Motor neuron (in vitro differentiated cells): Measurements from ENCODE around the gene KATNA1. TPM values are rescaled to one million over a fixed set of nuclear protein-coding genes. Genes with fewer than 3 reads are reported as not detected.
"Not testable (repeated sequence)": the region's sequence is repeated elsewhere in the genome, so short reads cannot be mapped to it uniquely, and the experiment has no call there.

ENCODE experiments used
- ATAC-seq, 8 experiments: fragments of 200-7000 bp; cut with Tn5 transposase; replicated peaks in 6 of 8; 2 replicates each; pipeline ENCODE4 v1.8.0; 2021; ENCODE audit warnings: mild to moderate bottlenecking in 8 of 8, moderate library complexity in 8 of 8
- H3K27ac ChIP-seq, 2 donors: fragments of 250-450 bp; sonication (Bioruptor Pico); 2 replicates each; pipeline ENCODE4 v1.9.0; 2021; ENCODE audit warnings: antibody characterized with exemption in 2 of 2, mild to moderate bottlenecking in 2 of 2, moderate library complexity in 1 of 2
- H3K4me1 ChIP-seq, 2 donors: fragments of 250-450 bp; sonication (Bioruptor Pico); replicated peaks in 1 of 2; 2 replicates each; pipeline ENCODE4 v1.6.1; 2021; ENCODE audit warnings: antibody characterized with exemption in 2 of 2, mild to moderate bottlenecking in 2 of 2, moderate library complexity in 1 of 2
- H3K4me3 ChIP-seq, 5 donors: fragments of 250-450 bp; sonication (Bioruptor Pico); 2 replicates each; pipeline ENCODE4 v1.9.0; 2021; ENCODE audit warnings: antibody characterized with exemption in 5 of 5, mild to moderate bottlenecking in 5 of 5, moderate library complexity in 4 of 5
- WGBS, 10 experiments: fragments of 450-650 bp; shearing (Covaris generic); methylation state at CpG; one replicate each; pipeline ENCODE4 v1.0.0; 2022; 5-methylcytosine and 5-hydroxymethylcytosine counted together
- in situ Hi-C, 9 experiments: fragments of 400-800 bp; cut with MboI; loops; one replicate each; pipeline ENCODE4 v1.15.0; 2021; ENCODE audit warnings: low sequenced_read_pairs in 9 of 9, low pct_unique_long_range_greater_than_20kb in 2 of 9; ENCODE audit not compliant: unreplicated experiment in 9 of 9
- total RNA-seq, 8 experiments: library from RNA; unstranded; fragments of 300-600 nt; gene quantifications; 2 replicates each; pipeline versions ENCODE4 v1.2.3 to v1.2.4, GENCODE V29; 2022

Gene KATNA1
- 10 to 100 TPM in 5 of 8 experiments, 1 to 10 TPM in 3; 8.6 to 27.1 (median 13.6) TPM for total RNA-seq

- peak within 1 kb of the TSS; percentile 55 to 80 (median 64) for H3K4me3 ChIP-seq
- in situ Hi-C loops: no loop called here
- WGBS, 10 experiments: 0 to 50% (median 5%) methylated on average over 1 to 12 of the region's 69 CpGs
- H3K4me1 ChIP-seq: peaks cover 7 to 8% of the 10 kb centered on the region in 2 donors
- peak within 1 kb of the TSS in 1 of 2 donors; percentile 41 for H3K27ac ChIP-seq
- ATAC-seq: peak; percentile 85 to 99 (median 98)
These were observed at the start of gene KATNA1 for GRCh38 chr6:149648148-149649145. Gene KATNA1 (minus strand): TSS chr6:149648714. CDS start chr6:149638547, 10,167 bp downstream.

GRCh38 chr6:149698175-149698574 is 49.7 kb upstream of the KATNA1 start:
- no peak for ATAC-seq
- WGBS, 10 experiments: 75 to 100% (median 94%) methylated on average over 1 to 2 of the region's 2 CpGs; no CpG with 5 or more reads in 3 of the 10 experiments
- Histone ChIP-seq H3K27ac (no peak overlapping the region), H3K4me3 (no peak overlapping the region), H3K4me1 (peaks cover 0 to 2% of the 10 kb centered on the region in 2 donors)
- in situ Hi-C loops: no loop called here

GRCh38 chr6:149696901-149697300 is 48.4 kb upstream of the KATNA1 start:
- WGBS, 10 experiments: 0 to 100% (median 46%) methylated on average over 1 of the region's 1 CpG; no CpG with 5 or more reads in 2 of the 10 experiments
- peak in 3 of 8 experiments; percentile 87 to 90 (median 90) for ATAC-seq
- Histone ChIP-seq H3K27ac (no peak overlapping the region), H3K4me1 (peaks cover 0 to 2% of the 10 kb centered on the region in 2 donors), H3K4me3 (no peak overlapping the region)
- in situ Hi-C loops: no loop called here

- no peak for ATAC-seq
These were observed 46.4 kb upstream of the KATNA1 start for GRCh38 chr6:149694921-149695320.

GRCh38 chr6:149691201-149691600 is 42.7 kb upstream of the KATNA1 start:
- Histone ChIP-seq H3K27ac (no peak overlapping the region), H3K4me1 (no peaks in the 10 kb centered on the region), H3K4me3 (no peak overlapping the region)
- no peak for ATAC-seq
- in situ Hi-C loops: no loop called here
- WGBS, 10 experiments: 93 to 100% (median 100%) methylated on average over 1 to 2 of the region's 2 CpGs; no CpG with 5 or more reads in 6 of the 10 experiments

More at GRCh38 chr6:149694921-149695320, 46.4 kb upstream of the KATNA1 start:
- Histone ChIP-seq H3K27ac (no peak overlapping the region), H3K4me1 (no peaks in the 10 kb centered on the region), H3K4me3 (no peak overlapping the region)
- 27 to 100% (median 56%) methylated on average over 2 of the region's 2 CpGs; no CpG with 5 or more reads in 2 of the 10 experiments for WGBS, 10 experiments
- in situ Hi-C loops: no loop called here

GRCh38 chr6:149686230-149686629 is 37.7 kb upstream of the KATNA1 start:
- H3K27ac ChIP-seq: no peak overlapping the region

GRCh38 chr6:149683256-149683859 is 34.8 kb upstream of the KATNA1 start:
- no peaks in the 10 kb centered on the region for H3K4me1 ChIP-seq
- no peak overlapping the region for H3K4me3 ChIP-seq
- WGBS, 10 experiments: 86 to 100% (median 97%) methylated on average over 1 to 4 of the region's 4 CpGs; no CpG with 5 or more reads in 4 of the 10 experiments
- peak in 3 of 8 experiments; percentile 13 to 65 (median 59) for ATAC-seq
- in situ Hi-C loops: no loop called here
- no peak overlapping the region for H3K27ac ChIP-seq

More at GRCh38 chr6:149686230-149686629, 37.7 kb upstream of the KATNA1 start:
- WGBS, 10 experiments: 80 to 100% (median 89%) methylated on average over 1 to 6 of the region's 7 CpGs; no CpG with 5 or more reads in 1 of the 10 experiments
- in situ Hi-C loops: no loop called here
- Histone ChIP-seq H3K4me3 (no peak overlapping the region), H3K4me1 (no peaks in the 10 kb centered on the region)
- ATAC-seq: no peak

GRCh38 chr6:149681845-149682244 is 33.3 kb upstream of the KATNA1 start:
- in situ Hi-C loops, H3K27ac ChIP-seq, H3K4me3 ChIP-seq, ATAC-seq, H3K4me1 ChIP-seq: not testable (repeated sequence)
- 67 to 100% (median 97%) methylated on average over 1 to 14 of the region's 14 CpGs; no CpG with 5 or more reads in 2 of the 10 experiments for WGBS, 10 experiments

GRCh38 chr6:149681209-149681608 is 32.7 kb upstream of the KATNA1 start:
- Histone ChIP-seq H3K27ac (no peak overlapping the region), H3K4me3 (no peak overlapping the region), H3K4me1 (no peaks in the 10 kb centered on the region)
- in situ Hi-C loops: no loop called here
- ATAC-seq: no peak

- in situ Hi-C loops: no loop called here
- ATAC-seq: peak in 3 of 8 experiments; percentile 84 to 90 (median 86)
- Histone ChIP-seq H3K27ac (no peak overlapping the region), H3K4me3 (no peak overlapping the region), H3K4me1 (no peaks in the 10 kb centered on the region)
- WGBS, 10 experiments: 0 to 100% (median 50%) methylated on average over 1 of the region's 1 CpG; no CpG with 5 or more reads in 3 of the 10 experiments
These were observed 32.0 kb upstream of the KATNA1 start for GRCh38 chr6:149680503-149680902.

GRCh38 chr6:149672265-149672664 is 23.8 kb upstream of the KATNA1 start:
- H3K27ac ChIP-seq, H3K4me3 ChIP-seq, ATAC-seq, in situ Hi-C loops, H3K4me1 ChIP-seq: not testable (repeated sequence)

- no peak for ATAC-seq
These were observed 11.5 kb upstream of the KATNA1 start for GRCh38 chr6:149660028-149660427.

GRCh38 chr6:149657441-149657840 is 8.9 kb upstream of the KATNA1 start:
- ATAC-seq: no peak
- Histone ChIP-seq H3K27ac (no peak overlapping the region), H3K4me1 (no peaks in the 10 kb centered on the region), H3K4me3 (no peak overlapping the region)
- in situ Hi-C loops: no loop called here
- WGBS, 10 experiments: 81 to 100% (median 93%) methylated on average over 1 to 5 of the region's 5 CpGs

More at GRCh38 chr6:149660028-149660427, 11.5 kb upstream of the KATNA1 start:
- no peak overlapping the region for H3K27ac ChIP-seq
- no peaks in the 10 kb centered on the region for H3K4me1 ChIP-seq
- no peak overlapping the region for H3K4me3 ChIP-seq
- 83 to 100% (median 95%) methylated on average over 1 to 4 of the region's 4 CpGs; no CpG with 5 or more reads in 1 of the 10 experiments for WGBS, 10 experiments
- in situ Hi-C loops: no loop called here
